ENCODE results near the gene MDGA2.
"Not testable (repeated sequence)": the region's sequence is repeated elsewhere in the genome, so short reads cannot be mapped to it uniquely, and the experiment has no call there.

MDGA2 gene

DNA sequence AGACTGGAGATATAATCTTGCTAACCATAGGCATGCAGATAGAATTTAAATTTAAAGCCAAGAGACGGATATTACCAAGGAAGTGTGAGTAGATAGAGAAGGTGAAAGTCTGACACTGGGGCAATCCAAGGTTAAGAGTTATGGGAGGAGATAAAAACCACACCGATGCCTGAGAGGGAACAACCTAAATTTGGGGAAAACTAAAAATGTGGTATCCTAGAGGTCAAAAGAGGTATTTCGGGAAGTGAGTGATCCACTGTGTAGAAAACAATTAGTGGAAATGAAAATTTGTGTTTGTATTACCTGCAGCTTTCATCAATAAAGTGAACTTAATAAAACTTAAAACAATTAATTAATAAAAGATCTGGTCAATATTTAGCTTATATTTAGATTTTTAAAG, 754.9 kb downstream of the MDGA2 start:
- H2AFZ ChIP-seq (ENCODE audit: low read depth, low read length, severe bottlenecking) = no peak overlapping the region
- TF ChIP-seq, protein P1, sequence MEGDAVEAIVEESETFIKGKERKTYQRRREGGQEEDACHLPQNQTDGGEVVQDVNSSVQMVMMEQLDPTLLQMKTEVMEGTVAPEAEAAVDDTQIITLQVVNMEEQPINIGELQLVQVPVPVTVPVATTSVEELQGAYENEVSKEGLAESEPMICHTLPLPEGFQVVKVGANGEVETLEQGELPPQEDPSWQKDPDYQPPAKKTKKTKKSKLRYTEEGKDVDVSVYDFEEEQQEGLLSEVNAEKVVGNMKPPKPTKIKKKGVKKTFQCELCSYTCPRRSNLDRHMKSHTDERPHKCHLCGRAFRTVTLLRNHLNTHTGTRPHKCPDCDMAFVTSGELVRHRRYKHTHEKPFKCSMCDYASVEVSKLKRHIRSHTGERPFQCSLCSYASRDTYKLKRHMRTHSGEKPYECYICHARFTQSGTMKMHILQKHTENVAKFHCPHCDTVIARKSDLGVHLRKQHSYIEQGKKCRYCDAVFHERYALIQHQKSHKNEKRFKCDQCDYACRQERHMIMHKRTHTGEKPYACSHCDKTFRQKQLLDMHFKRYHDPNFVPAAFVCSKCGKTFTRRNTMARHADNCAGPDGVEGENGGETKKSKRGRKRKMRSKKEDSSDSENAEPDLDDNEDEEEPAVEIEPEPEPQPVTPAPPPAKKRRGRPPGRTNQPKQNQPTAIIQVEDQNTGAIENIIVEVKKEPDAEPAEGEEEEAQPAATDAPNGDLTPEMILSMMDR (IDR thresholded peaks at IDR 0.05; ENCODE audit: insufficient read depth, low read length, poor library complexity, severe bottlenecking) = no peak
- TF ChIP-seq EZH2phosphoT487 (conservative IDR thresholded peaks at IDR 0.05; ENCODE audit: low read length) = no peak
- H3K4me3 ChIP-seq (ENCODE audit: insufficient read depth, low read length, poor library complexity, severe bottlenecking) = no peak overlapping the region
- H3K9ac ChIP-seq (ENCODE audit: low read length) = no peak overlapping the region
- H3F3A ChIP-seq (ENCODE audit: insufficient read depth) = no peaks in the 10 kb centered on the region
- H3K4me2 ChIP-seq (ENCODE audit: low read depth, low read length, poor library complexity, severe bottlenecking) = no peak overlapping the region
- no peak overlapping the region for H3K27ac ChIP-seq (ENCODE audit: low read depth, low read length)
- no peaks in the 10 kb centered on the region for H3K79me2 ChIP-seq (ENCODE audit: insufficient read depth, low read length)
- no peaks in the 10 kb centered on the region for H3K27me3 ChIP-seq (ENCODE audit: low read length)
- H3K9me2 ChIP-seq (replicated peaks; ENCODE audit: insufficient read depth, low read length) = no peaks in the 10 kb centered on the region
- no peaks in the 10 kb centered on the region for H3K36me3 ChIP-seq (ENCODE audit: low read length)
- H3K9me3 ChIP-seq (ENCODE audit: insufficient read depth, low read length) = no peaks in the 10 kb centered on the region
- no peaks in the 10 kb centered on the region for H4K20me1 ChIP-seq (ENCODE audit: low read depth, low read length)

DNA sequence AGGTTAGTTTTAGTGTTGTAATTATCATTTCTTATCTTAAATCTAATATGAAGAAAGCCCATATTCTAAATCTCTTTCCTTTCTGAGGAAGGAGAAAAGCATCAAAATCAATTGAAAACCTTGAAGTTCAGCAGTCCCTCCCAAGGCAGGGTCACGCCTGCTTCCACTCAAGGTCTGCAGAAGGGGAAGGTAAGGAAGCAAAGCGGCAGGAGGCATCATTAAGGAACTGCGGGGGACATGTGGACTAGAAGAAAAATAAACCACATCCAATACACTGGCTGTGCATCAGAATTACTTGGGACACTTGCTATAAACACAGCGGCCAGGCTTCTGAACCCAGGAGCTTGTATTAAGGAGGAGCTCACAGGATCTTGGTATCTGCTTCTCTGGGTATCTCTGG, 759.9 kb downstream of the MDGA2 start:
- H3K27ac ChIP-seq (ENCODE audit: low read depth, low read length); H3K27me3 ChIP-seq (ENCODE audit: low read length); H3K4me2 ChIP-seq (ENCODE audit: low read depth, low read length, poor library complexity, severe bottlenecking); H3K4me3 ChIP-seq (ENCODE audit: insufficient read depth, low read length, poor library complexity, severe bottlenecking); H2AFZ ChIP-seq (ENCODE audit: low read depth, low read length, severe bottlenecking); H3K36me3 ChIP-seq (ENCODE audit: low read length); H3K9me2 ChIP-seq (replicated peaks; ENCODE audit: insufficient read depth, low read length); H3K9me3 ChIP-seq (ENCODE audit: insufficient read depth, low read length); H4K20me1 ChIP-seq (ENCODE audit: low read depth, low read length); H3K9ac ChIP-seq (ENCODE audit: low read length); H3K79me2 ChIP-seq (ENCODE audit: insufficient read depth, low read length); H3F3A ChIP-seq (ENCODE audit: insufficient read depth): not testable (repeated sequence)

DNA sequence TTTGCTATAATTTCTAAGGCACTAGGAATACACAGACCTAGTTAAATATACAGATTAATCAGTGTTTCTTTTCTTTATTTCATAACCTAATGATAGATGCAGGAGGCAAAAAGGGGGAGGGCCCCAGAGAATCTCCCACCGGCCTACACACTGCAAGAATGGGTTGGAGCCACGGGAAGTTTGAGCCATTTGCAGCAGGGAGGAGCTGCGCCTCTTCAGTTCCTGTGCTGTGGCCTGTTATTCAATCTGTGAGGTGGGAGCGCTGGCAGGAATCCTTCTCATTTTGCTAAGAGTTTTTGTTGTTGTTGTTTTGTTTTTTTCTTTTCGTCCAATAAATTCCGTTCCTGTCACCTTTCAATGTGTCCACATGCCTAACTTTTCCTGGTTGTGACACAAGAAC, 772.6 kb downstream of the MDGA2 start:
- Histone ChIP-seq H3K79me2 (ENCODE audit: insufficient read depth, low read length) (no peaks in the 10 kb centered on the region), H3F3A (ENCODE audit: insufficient read depth) (no peaks in the 10 kb centered on the region), H3K27ac (ENCODE audit: low read depth, low read length) (no peak overlapping the region), H3K9me3 (ENCODE audit: insufficient read depth, low read length) (no peaks in the 10 kb centered on the region), H3K4me2 (ENCODE audit: low read depth, low read length, poor library complexity, severe bottlenecking) (no peak overlapping the region), H3K36me3 (ENCODE audit: low read length) (no peaks in the 10 kb centered on the region), H3K9ac (ENCODE audit: low read length) (no peak overlapping the region), H3K27me3 (ENCODE audit: low read length) (no peaks in the 10 kb centered on the region), H3K9me2 (replicated peaks; ENCODE audit: insufficient read depth, low read length) (no peaks in the 10 kb centered on the region), H4K20me1 (ENCODE audit: low read depth, low read length) (no peaks in the 10 kb centered on the region), H3K4me3 (ENCODE audit: insufficient read depth, low read length, poor library complexity, severe bottlenecking) (no peak overlapping the region), H2AFZ (ENCODE audit: low read depth, low read length, severe bottlenecking) (peak overlapping the region; percentile 80)
- TF ChIP-seq EZH2phosphoT487 (conservative IDR thresholded peaks at IDR 0.05; ENCODE audit: low read length) = no peak
- TF ChIP-seq, protein P1 (IDR thresholded peaks at IDR 0.05; ENCODE audit: insufficient read depth, low read length, poor library complexity, severe bottlenecking) = no peak

DNA sequence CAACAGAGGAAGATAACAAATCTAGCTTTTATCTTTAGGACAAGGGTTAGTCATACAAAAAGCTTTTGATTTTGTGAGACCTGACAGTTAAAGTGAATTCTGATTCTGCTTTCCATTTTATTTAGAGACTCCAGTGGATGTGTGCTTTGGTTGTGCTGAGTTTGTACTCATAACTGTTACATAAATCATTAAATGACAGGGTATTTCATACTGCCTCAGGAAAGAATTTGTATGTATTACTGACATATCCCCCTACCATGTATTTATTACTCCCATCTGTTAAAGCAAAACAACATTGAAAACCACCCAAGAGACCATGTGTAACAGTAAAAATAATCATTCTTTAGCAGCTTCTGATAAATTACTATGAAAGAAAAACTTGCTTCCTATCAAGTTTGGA, 780.9 kb downstream of the MDGA2 start:
- Histone ChIP-seq H2AFZ (ENCODE audit: low read depth, low read length, severe bottlenecking) (no peak overlapping the region), H3K9me2 (replicated peaks; ENCODE audit: insufficient read depth, low read length) (no peaks in the 10 kb centered on the region), H3F3A (ENCODE audit: insufficient read depth) (no peaks in the 10 kb centered on the region)

More for the DNA sequence above, 780.9 kb downstream of the MDGA2 start:
- Histone ChIP-seq H4K20me1 (ENCODE audit: low read depth, low read length) (no peaks in the 10 kb centered on the region), H3K79me2 (ENCODE audit: insufficient read depth, low read length) (no peaks in the 10 kb centered on the region), H3K9me3 (ENCODE audit: insufficient read depth, low read length) (no peaks in the 10 kb centered on the region), H3K9ac (ENCODE audit: low read length) (no peak overlapping the region), H3K27me3 (ENCODE audit: low read length) (no peaks in the 10 kb centered on the region), H3K4me2 (ENCODE audit: low read depth, low read length, poor library complexity, severe bottlenecking) (no peak overlapping the region), H3K27ac (ENCODE audit: low read depth, low read length) (no peak overlapping the region), H3K36me3 (ENCODE audit: low read length) (no peaks in the 10 kb centered on the region), H3K4me3 (ENCODE audit: insufficient read depth, low read length, poor library complexity, severe bottlenecking) (no peak overlapping the region)
- TF ChIP-seq, protein P1 (IDR thresholded peaks at IDR 0.05; ENCODE audit: insufficient read depth, low read length, poor library complexity, severe bottlenecking) = no peak
- no peak for TF ChIP-seq EZH2phosphoT487 (conservative IDR thresholded peaks at IDR 0.05; ENCODE audit: low read length)

Data from SU-DHL-6 (cell line).